Tibial nerve (tissue), 3 donors: ENCODE results near the gene MTCH2.

ENCODE experiments used
- CTCF ChIP-seq, 5 experiments: fragments of 200-600 bp in 3 of 5; fragments of 450-650 bp in 2 of 5; sonication (generic) in 3 of 5; IDR thresholded peaks; one replicate each; pipeline ENCODE4 v1.5.1; 2016 to 2019; ENCODE audit warnings: antibody characterized with exemption in 5 of 5, mild to moderate bottlenecking in 3 of 5, moderate library complexity in 2 of 5
- POLR2A ChIP-seq, 2 donors: fragments of 450-650 bp; IDR thresholded peaks; one replicate each; pipeline ENCODE4 v1.6.1; 2017; ENCODE audit warnings: antibody characterized with exemption in 2 of 2, mild to moderate bottlenecking in 2 of 2, moderate library complexity in 2 of 2

- TF ChIP-seq CTCF (IDR thresholded peaks at IDR 0.05) (no peak), POLR2A (IDR thresholded peaks at IDR 0.05) (no peak)
These were observed 36.4 kb downstream of the MTCH2 start for GRCh38 chr11:47605921-47606320.
